Activated CD4-positive, alpha-beta T cell treated with anti-CD3 and anti-CD28 coated beads for 24 hours (primary cell): ENCODE data around the gene BNIP3.

ENCODE experiments used
- DNase-seq, 2 donors: peaks; one replicate each; pipeline ENCODE4 v3.0.0-alpha.2; 2020; ENCODE audit warnings: low read depth in 2 of 2

The BNIP3 gene, protein sequence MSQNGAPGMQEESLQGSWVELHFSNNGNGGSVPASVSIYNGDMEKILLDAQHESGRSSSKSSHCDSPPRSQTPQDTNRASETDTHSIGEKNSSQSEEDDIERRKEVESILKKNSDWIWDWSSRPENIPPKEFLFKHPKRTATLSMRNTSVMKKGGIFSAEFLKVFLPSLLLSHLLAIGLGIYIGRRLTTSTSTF

DNA sequence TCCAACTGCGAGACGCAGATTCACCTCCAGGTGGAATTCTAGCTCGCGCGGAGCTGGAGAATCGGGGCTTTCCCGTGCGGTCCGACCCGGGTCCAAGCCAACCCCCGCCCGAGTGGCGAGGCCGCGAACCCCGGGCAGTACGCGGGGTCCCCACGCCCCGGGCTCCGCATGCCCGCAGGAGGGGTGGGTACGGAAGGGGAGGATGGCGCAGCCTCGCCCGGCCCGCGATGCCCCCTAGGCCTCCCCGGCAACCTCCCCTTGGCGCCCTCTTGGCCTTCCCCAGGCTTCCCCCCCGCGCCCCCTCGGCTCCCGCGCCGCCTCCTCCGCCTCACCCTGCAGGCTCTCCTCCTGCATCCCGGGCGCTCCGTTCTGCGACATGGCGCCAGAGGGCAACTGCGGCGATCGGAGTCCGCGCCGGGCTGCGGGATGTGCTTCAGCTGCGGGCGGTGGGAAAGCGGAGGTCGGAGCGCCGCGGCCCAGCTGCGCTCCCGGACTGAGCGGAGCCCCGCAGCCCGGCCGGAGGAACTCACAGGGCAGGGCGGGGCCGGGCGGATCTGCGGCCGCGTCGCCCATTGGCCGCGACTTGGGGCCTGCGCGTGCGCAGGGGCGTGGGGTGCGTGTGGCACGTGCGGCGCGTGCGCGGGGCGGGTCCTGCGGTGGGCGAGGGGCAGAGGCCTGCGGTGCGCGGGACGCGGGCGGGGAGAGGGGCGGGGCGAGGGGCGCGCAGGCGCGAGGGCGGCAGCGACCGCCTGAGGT, at the start of gene BNIP3:
Gene BNIP3, minus strand, starts transcription at position 495 of the 756 bp plus-strand sequence. Its CDS starts 117 bp downstream, at position 378.
- DNase-seq, result peak; percentile 93 to 95

DNA sequence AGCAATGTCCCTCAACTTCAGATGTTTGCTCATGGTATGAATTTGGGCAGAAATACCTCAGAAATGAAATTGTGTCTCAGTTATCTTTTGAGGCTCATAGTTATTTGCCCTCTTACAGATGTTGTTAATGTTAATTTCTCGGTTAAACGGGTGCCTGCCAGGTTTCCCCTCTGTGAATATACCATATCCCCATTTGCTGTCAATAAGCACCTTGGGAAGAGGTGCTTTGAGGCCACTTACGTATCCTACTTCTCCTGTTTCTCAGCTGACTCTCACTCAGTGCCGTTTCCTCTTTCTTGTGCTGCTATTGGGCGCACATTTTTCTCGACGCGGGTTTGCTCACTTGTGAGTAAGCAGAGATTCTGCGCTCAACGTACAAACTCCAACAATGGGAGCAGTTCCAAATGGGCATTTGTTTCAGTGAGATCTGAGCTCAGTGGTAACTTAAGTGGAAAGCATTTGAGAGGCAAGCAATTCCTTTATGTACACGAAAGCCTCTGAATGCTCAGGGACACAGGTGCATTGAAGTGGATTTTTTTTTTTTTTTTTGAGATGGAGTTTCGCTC, 49.3 kb upstream of the BNIP3 start:
- no peak for DNase-seq

DNA sequence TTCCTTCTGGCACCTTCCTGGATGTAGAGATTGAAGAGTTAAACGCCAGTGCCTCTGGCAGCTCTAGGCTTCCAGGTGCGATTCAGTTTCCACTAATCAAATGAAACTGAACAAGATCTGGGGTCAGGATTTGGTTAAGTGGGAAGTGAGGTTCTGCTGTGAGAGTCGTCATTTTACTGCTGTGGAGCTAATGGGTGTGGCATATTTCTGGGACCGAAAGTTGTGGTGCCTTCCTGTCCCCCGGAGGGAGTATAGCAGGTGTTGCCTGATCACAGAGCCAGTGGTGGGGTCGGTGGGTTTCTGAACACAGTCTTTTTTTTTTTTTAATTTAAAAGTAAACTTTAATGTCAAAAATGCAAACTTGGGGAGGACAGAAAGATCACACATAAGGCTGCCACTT, 47.0 kb upstream of the BNIP3 start:
- DNase-seq, result no peak

DNA sequence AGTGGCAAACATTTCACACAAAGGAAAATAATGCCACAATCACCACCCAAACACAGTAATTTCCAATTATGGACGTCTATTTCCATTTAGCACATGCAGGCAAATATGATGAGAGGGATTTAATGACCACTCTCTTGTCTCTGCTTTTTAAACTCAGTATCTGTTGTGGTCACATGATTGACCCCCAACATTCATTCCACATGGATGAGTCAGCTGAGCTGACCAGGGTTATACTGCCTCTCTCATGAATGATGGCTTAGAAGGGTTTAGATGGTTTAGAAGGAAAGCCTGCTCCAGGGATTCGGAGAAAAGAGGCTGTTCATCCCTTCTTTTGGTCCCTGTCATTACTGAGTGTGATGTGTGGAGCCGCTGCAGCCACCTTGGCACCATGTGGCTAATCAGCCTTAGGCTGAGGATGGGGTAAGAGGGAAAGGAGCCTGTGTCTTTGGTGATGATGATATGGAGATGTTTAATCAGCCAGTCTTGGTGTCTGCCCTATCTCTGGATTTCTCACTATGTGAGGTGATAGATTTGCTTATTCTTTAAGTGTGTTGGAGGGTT, 45.8 kb upstream of the BNIP3 start:
- DNase-seq, result no peak

DNA sequence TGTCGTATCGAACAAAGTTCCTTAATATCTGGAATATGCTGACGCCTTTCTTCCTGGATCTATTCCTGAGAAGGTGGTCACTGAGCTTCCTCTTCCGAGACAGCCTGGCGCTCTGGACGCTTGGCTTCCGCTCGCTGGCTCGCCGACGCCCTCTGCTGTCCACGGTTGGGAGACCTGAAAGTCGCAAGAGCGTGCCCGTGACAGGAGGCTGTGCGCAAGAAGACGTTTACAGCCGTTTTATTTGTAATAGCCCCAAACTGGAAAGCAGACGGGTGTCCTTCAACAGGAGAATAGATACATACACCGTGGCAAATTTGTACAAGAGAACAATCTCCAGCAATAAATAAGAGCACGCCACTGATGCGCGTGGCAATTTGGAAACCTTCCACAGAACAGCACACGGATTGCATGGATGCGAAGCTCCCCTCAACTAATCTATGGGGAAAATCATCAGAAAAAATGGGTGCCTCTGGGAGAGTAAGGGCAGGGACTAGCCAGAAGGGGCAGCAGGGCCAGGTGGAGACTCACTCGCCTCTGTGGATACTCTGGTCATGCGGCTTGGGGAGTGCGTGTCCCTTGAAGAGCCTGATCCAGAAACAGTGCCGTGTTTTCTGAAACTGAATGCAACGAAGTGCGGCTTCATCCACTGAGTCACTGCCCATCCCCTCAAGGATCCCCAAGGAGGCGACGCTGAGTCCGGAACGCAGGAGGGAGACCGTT, 41.5 kb upstream of the BNIP3 start:
- peak; percentile 72 to 73 for DNase-seq

DNA sequence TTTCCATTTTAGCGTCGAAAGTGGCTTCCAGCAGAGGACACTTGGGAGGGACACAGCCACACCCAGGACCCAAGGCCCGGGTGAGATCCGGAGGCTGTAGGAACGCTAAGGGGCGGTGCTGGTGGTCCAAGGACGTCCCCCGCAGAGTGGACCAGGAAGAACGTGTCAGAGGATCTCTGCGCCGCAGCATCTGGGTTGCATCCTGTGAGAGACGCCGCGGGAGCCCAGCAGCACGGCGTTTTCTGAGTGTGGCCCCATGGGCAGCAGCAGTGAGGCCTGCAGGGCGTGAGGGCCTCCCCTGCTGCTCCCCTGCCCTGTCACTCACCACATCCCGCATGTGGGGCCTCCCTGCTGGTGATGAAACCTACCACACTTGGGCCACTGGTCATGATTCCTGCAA, 40.5 kb upstream of the BNIP3 start:
- DNase-seq, result no peak

DNA sequence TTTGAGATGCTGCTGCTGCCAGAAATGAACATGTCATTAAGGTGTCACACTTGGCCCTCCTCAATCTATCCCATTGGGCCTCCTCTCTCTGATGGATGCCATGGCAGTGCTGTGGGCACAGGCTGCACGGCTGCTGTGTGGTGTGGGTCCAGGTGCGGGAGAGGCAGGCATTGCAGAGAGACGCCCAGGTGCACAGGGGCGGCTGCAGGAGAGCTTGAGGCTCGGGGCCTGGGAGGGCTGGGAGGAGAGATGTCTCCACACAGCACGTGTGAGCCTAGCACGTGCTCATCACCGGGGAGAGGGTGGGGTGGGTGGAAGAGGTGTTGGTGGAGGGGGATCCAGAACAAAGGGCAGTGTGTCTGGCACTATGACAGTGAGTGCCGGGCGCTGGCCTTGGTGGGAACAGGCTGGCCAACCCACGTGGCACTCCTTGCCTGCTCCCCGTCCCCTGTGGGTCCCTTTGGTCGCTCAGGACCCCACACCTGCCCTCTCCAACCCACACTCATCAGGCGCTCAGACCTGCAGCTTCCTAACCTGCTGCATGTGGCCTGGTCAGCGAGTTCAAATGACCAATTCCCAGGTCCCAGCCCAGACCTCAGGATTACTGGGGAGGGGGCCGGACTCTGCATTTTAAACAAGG, 39.9 kb upstream of the BNIP3 start:
- DNase-seq, result no peak

DNA sequence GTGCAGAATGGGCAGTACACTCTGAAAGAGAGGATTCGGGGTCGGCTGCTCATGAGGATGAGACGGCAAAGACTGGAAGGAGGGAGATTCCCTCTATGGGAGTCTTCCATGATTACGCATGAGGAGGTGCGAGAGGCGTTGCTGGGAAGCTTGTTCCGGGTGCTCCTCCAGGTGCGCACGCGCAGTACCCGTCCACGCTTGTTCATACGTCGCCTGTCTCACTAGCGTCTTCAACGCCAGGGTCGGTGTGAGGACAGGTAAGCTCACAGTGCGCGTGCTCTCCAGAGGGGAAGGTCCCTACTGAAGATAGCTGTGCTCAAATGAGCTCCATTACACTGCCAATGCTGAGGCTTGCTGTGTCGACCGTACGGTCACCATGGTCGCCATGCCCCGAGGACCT, 39.3 kb upstream of the BNIP3 start:
- no peak for DNase-seq

DNA sequence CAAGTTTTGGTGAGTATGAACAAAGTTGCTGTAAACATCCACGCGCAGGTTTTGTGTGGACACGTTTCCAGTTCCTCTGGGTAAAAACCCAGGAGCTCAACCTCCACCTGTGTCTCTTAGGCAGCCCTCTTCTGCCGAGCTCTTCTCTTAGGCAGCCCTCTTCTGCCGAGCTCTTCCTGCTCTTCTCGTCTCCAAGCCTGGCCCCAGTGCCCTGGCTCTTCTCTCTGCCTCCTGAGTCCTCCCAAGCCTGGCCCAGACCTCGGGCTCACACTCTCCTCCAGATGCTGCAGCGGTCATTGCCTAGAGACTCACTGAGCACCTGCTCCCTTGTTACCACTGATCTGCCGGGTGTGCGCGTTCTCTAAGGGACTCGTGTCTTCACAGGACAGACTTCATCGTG, 38.7 kb upstream of the BNIP3 start:
- DNase-seq, result no peak

DNA sequence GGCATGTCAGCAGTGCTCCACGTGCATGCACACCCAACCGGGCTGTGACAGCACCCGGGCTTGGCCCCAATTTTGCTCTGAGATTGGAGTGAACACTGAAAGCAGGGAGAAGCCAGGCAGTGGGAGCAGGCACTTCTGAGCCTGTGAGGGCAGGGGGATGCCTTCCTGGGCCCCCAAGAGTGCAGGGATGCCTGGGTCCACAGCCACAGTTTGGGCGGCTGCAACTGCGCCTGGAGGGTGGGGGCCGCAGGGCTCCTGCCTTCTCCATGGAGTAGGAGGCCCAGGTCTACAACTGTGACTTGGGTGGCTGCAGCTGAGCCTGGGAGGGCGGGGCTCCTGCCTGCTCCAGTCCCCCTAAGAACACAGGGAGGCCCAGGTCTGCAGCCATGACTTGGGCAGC, 37.6 kb upstream of the BNIP3 start:
- no peak for DNase-seq

DNA sequence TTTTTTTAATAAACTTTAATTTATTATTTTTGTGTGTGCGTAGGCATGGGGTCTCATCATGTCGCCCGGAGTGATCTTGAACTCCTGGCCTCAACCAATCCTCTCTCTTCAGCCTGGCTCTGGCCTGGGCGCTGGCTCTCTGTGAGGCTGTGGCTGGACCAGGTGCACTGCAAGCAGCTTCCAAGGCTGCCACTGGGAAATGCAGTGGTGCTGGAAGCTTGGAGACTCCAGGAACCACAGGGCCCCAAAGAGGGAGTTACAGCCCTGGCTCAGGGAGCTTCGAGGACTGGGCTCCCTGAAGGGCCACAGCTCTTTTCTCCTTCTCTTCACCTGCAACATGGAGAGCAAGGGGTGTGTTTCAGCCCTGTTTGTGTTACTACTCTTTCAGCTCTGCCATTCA, 36.7 kb upstream of the BNIP3 start:
- DNase-seq, result no peak

DNA sequence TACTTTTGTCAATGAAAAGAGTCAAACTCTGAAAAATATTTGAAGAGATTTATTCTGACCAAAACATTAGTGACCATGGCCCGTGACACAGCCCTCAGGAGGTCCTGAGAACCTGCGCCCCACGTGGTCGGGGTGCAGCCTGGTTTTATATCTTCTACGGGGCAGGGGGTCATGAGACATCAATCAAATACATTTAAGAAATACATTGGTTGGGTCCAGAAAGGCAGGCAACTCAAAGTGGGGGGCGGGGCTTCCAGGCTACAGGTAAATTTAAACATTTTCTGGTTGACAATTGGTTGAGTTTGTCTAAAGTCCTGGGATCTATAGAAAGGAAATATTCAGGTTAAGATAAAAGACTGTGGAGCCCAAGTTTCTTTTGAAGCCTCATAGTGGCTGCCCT, 34.8 kb upstream of the BNIP3 start:
- DNase-seq, result no peak

DNA sequence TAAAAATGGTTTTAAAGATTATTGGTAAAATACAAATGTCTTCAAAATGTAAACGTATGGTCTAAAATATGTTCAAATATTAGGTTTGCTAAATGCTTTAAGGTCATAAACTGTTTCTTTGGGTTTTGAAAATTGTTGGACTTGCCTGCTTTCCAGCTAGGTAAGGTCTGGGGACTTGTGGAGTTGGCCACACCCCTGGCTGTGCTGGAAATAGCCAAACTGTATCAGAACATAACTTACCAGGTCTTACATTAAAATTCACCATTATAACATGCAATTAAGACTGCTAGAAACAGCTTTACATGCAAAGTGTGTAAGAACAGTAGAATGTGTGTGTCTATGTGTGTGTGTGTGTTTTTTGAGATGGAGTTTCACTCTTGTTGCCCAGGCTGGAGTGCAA, 29.7 kb upstream of the BNIP3 start:
- no peak for DNase-seq

DNA sequence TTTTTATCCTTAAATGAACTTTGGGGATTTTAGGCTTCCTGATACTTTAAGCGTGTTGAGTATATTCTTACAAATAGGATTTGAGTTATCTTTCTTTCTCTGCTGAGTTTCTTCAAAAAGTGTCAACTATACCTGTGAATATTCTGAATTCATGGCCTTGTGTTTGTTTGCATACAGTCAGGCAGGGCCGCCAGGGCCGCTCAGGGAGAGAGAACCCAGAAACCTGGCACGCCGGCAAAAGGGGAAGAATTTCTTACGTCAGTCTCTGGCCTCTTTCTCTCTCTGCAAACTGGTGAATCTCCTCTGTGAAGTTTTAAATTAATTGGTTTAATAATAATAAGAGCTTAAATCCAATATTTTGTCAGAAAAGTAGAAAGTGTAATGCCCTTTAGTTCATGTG, 29.3 kb upstream of the BNIP3 start:
- no peak for DNase-seq

DNA sequence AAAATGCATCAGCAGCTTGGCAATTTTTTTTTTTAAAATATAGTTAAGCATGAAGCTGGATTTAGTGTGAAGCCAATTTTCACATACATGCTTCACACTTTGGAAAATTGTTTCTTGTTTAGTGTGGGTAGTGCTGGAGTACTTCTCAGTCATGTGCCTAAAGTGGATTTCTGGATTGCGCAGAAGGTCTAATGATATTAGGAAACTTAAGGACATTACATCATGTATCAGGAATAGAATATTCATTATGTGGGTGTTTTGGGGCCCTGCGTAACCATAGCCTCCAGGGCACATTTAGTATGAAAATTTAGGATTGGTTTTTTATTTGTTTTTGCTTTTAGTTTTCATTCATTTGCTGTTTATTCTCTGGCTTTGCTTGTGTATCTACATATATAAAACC, 28.8 kb upstream of the BNIP3 start:
- DNase-seq, result no peak

DNA sequence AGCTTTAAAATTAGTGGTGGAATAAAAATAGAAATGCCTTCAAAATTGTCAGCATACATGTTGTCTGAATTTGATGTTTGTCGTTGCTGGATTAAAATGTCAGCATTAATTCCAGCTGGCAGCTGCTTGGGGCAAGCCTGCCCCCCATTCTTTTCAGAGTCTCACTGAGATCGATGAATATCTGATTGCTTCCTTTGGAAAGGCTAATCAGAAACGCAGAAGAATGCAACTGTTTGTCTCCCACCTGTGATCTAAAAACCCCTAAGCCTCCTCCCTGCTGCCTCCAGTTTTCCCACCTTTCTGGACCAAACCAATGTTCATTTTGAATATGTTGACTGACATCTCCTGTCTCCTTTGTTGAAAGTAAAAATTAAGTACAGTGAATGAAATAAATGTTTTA, 27.9 kb upstream of the BNIP3 start:
- DNase-seq, result no peak

DNA sequence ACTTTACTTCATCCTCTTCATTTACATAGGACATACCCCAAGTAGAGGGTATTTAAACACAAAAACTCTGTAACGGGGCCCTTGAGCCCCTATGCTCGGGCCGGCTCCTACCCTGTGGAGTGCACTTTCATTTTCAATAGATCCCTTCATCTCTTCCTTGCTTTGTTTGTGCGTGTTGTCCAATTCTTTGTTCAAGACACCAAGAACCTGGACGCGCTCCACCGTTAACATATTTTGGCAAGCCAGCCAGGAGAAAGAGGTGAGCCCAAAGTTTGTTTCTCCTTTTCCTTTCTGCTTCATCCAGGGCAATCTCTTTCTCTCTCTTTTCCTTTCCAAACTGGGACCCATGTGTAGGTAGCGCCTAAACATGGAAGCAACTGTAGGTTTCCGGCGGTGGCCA, 26.0 kb upstream of the BNIP3 start:
- DNase-seq, result no peak

DNA sequence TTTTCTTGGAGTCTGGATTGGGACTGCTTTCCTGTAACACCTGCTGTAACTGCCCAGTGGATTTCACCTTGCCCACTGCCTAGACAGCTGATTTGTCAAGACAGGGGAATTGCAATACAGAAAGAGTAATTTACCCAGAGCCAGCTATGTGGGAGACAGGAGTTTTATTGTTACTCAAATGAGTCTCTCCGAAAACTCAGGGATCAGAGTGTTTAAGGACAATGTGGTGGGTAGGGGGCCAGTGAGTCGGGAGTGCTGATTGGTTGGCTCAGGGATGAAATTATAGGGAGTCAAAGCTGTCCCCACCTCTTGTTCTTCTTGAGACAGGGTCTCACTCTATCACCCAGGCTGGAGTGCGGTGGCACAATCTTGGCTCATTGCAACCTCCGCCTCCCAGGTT, 25.2 kb upstream of the BNIP3 start:
- no peak for DNase-seq

DNA sequence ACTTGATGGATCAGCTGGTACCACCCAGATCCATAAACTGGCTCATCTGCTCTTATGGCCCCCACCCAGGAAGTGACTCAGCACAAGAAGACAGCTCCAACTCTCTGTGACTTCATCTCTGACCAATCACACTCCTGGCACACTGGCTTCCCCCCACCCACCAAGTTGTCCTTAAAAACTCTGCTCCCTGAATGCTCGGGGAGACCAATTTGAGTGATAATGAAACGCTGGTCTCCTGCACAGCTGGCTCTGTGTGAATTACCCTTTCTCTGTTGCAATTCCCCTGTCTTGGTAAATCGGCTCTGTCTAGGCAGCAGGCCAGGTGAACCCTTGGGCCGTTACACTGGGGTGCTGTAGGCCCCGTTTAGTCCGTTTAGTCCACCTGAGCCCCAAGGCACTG, 23.4 kb upstream of the BNIP3 start:
- DNase-seq, result no peak

DNA sequence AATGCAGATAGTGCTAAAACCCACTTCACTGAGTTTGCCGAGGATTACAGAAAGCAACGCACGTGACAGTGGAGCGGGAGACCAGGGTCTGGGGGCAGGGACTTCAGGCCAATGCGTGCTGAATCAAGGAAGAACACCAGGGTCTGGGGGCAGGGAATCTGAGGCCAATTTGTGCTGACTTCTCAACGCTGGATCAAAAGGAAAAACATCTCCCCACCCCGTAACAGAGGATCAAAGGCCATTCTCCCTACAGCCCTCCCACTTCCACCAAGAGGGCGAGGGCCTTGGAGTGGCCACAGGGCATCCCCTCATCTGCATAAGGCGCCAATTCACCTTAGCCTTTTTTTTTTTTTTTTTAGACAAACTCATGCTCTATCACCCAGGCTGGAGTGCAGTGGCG, 22.3 kb upstream of the BNIP3 start:
- no peak for DNase-seq

DNA sequence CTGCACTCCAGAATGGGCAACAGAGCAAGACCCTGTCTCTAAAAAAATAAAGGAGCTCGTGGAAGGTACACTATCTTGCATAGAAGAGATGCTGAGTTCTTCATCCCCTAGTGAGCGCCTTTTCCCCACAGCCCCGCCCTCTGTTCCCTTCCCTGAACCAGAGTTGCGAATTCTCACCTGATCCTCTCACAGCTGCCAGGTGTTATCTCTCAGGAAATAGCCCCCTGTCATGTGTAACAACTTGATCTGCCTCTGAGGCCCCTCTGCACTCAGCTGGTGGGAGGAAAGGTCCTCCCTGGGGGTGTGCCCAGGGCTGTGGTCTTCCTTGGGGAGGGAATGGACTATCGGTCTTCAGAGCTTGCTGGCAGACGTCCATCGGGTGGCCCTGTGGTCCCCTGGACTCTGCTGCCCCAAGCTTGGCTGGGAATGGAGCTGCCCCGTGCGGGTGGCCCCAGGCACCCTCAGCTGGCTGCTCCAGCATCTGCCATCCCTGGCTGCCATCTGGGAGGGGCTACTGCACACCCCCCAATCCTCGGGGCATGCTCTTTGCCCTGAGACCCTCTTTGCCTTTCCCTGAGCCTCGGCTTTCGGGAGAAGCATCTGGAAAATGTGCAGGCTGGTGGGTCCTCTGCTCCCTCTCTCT, 21.7 kb upstream of the BNIP3 start:
- DNase-seq, result no peak
